HEK293T (cell line): ENCODE measurements around the gene ZNF57.
A peak's percentile ranks its signal among the peaks of the same experiment; 100 is the strongest.
"Not testable (repeated sequence)": the region's sequence is repeated elsewhere in the genome, so short reads cannot be mapped to it uniquely, and the experiment has no call there.

ENCODE experiments used
- CTCF ChIA-PET: fragments of 350-600 bp; formaldehyde crosslinking; extraction: SDS; loops from one replicate; lab custom pipeline; 2021; ENCODE audit warnings: antibody characterized with exemption, inconsistent platforms; lab: Yijun Ruan, JAX
- POLR2A ChIA-PET: fragments of 350-600 bp; formaldehyde crosslinking; extraction: SDS; loops from one replicate; lab custom pipeline; 2020; ENCODE audit warnings: antibody characterized with exemption, inconsistent platforms; lab: Yijun Ruan, JAX
- DNase-seq: peaks from one replicate; pipeline ENCODE4 v3.0.0; 2012; ENCODE audit warnings: mixed read lengths; ENCODE audit errors: extremely low spot score
- ARNT ChIP-seq: fragments of 450-650 bp; IDR thresholded peaks from 2 replicates; pipeline ENCODE4 v1.6.1; 2017; ENCODE audit warnings: mild to moderate bottlenecking
- BHLHE40 ChIP-seq: fragments of 450-650 bp; IDR thresholded peaks from 2 replicates; pipeline ENCODE4 v1.6.1; 2016; ENCODE audit warnings: mild to moderate bottlenecking, moderate library complexity, borderline replicate concordance
- CTBP1 ChIP-seq: fragments of 450-650 bp; IDR thresholded peaks from 2 replicates; pipeline ENCODE4 v1.6.1; 2016; ENCODE audit warnings: borderline replicate concordance
- ELF4 ChIP-seq: fragments of 450-650 bp; IDR thresholded peaks from 2 replicates; pipeline ENCODE4 v1.6.1; 2017; ENCODE audit warnings: antibody characterized with exemption
- FOXA1 ChIP-seq: fragments of 450-650 bp; IDR thresholded peaks from 2 replicates; pipeline ENCODE4 v1.6.1; 2016; ENCODE audit warnings: mild to moderate bottlenecking
- FOXK2 ChIP-seq: fragments of 450-650 bp; IDR thresholded peaks from 2 replicates; pipeline ENCODE4 v1.6.1; 2016; ENCODE audit warnings: mild to moderate bottlenecking
- FOXM1 ChIP-seq: fragments of 450-650 bp; IDR thresholded peaks from 2 replicates; pipeline ENCODE4 v1.6.1; 2017; ENCODE audit warnings: mild to moderate bottlenecking, borderline replicate concordance
- HDGF ChIP-seq: fragments of 450-650 bp; IDR thresholded peaks from 2 replicates; pipeline ENCODE4 v1.6.1; 2017; ENCODE audit warnings: antibody characterized with exemption, borderline replicate concordance
- L3MBTL2 ChIP-seq: fragments of 450-650 bp; conservative IDR thresholded peaks from 2 replicates; pipeline ENCODE4 v1.6.1; 2016; ENCODE audit warnings: mild to moderate bottlenecking
- LEF1 ChIP-seq: fragments of 450-650 bp; IDR thresholded peaks from 2 replicates; pipeline ENCODE4 v1.6.1; 2017; ENCODE audit warnings: mild to moderate bottlenecking, borderline replicate concordance
- NFRKB ChIP-seq: fragments of 450-650 bp; IDR thresholded peaks from 2 replicates; pipeline ENCODE4 v1.6.1; 2016; ENCODE audit warnings: mild to moderate bottlenecking, moderate library complexity
- SP1 ChIP-seq: fragments of 450-650 bp; IDR thresholded peaks from 2 replicates; pipeline ENCODE4 v1.6.1; 2017
- SUZ12 ChIP-seq: fragments of 450-650 bp; IDR thresholded peaks from 2 replicates; pipeline ENCODE4 v1.6.1; 2016; ENCODE audit warnings: mild to moderate bottlenecking
- TARDBP ChIP-seq: fragments of 450-650 bp; IDR thresholded peaks from 2 replicates; pipeline ENCODE4 v1.6.1; 2016
- ZNF384 ChIP-seq: fragments of 450-650 bp; IDR thresholded peaks from 2 replicates; pipeline ENCODE4 v1.6.1; 2016
- TF ChIP-seq, protein P1 (sequence below): fragments of 450-650 bp; IDR thresholded peaks from 2 replicates; pipeline ENCODE4 v1.6.1; 2016

The ZNF57 gene

DNA sequence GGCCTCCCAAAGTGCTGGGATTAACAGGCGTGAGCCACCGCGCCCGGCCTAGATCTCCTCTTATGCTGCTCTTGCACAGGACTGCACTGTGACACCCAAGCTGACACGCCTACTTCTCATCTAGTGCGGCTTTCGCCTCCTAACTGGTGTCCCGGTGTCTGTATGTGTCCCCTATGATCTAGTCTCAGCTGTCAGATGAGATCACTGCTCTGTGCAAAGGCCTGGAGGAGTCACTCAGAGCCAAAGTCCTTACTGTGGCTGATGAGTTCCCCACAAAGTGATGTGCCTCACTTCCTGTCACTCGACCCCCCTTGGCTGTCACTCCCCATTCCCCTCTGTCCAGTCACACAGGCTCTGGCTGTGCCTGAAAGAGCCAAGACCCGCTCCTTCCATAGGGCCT, 31.1 kb upstream of the ZNF57 start:
- TF ChIP-seq SUZ12 (no peak), FOXK2 (no peak), TARDBP (no peak), FOXA1 (no peak), BHLHE40 (no peak), CTBP1 (no peak), FOXM1 (no peak), LEF1 (no peak), NFRKB (no peak), ARNT (no peak), ELF4 (no peak), SP1 (no peak), L3MBTL2 (no peak), ZNF384 (no peak), HDGF (no peak)
- TF ChIP-seq, protein P1, sequence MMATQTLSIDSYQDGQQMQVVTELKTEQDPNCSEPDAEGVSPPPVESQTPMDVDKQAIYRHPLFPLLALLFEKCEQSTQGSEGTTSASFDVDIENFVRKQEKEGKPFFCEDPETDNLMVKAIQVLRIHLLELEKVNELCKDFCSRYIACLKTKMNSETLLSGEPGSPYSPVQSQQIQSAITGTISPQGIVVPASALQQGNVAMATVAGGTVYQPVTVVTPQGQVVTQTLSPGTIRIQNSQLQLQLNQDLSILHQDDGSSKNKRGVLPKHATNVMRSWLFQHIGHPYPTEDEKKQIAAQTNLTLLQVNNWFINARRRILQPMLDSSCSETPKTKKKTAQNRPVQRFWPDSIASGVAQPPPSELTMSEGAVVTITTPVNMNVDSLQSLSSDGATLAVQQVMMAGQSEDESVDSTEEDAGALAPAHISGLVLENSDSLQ = no peak
- CTCF ChIA-PET = interaction anchor here (0.6 kb wide), 1 partner anchor 1784 kb away, joined by 4 read pairs; no protein-coding TSS in a partner anchor

DNA sequence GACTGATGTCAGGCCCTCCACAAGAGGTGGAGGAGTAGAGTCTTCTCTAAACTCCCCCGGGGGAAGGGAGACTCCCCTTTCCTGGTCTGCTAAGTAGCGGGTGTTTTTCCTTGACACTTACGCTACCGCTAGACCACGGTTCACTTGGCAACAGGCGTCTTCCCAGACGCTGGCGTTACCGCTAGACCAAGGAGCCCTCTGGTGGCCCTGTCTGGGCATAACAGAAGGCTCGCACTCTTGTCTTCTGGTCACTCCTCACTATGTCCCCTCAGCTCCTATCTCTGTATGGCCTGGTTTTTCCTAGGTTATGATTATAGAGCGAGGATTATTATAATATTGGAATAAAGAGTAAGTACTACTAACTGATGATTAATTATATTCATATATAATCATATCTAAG, 28.6 kb upstream of the ZNF57 start:
- POLR2A ChIA-PET = interaction anchor here (1.5 kb wide), 1 partner anchor 79 kb away, joined by 3 read pairs; no protein-coding TSS in a partner anchor
- DNase-seq = not testable (repeated sequence)
- CTCF ChIA-PET = interaction anchor here (1.6 kb wide), 1 partner anchor 224 kb away, joined by 8 read pairs; no protein-coding TSS in a partner anchor

More for the DNA sequence above, 31.1 kb upstream of the ZNF57 start:
- POLR2A ChIA-PET = no interaction called here
- DNase-seq = no peak

DNA sequence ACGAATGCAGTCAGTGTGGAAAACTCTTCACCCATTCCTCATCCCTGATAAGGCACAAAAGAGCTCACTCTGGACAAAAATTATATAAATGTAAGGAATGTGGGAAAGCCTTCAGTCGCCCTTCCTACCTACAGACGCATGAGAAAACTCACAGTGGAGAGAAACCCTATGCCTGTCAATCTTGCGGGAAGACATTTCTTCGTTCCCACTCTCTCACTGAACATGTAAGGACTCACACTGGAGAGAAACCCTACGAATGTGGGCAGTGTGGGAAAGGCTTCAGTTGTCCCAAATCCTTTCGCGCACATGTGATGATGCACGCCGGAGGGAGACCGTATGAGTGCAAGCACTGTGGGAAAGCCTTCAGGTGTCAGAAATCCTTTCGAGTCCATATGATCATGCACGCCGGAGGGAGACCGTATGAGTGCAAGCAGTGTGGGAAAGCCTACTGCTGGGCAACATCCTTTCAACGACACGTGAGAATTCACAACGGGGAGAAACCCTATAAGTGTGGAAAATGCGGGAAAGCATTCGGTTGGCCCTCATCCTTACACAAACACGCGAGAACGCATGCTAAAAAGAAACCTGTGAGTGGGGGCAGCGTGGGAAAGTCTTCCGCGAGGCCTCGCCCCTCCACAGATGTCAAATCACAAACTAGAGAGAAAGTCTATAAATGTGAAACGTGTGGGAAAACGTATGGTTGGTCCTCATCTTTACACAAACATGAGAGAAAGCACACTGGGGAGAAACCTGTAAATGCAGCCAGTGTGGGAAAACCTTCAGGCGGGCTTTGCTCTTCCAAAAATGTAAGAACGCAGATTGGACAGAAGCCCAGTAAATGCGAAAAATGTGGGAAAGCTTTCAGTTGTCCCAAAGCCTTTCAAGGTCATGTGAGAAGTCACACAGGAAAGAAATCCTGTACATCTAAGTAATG, 23.1 kb upstream of the ZNF57 start:
- DNase-seq = no peak
- TF ChIP-seq, protein P1 = no peak
- no peak for TF ChIP-seq NFRKB
- TF ChIP-seq BHLHE40 = no peak
- CTCF ChIA-PET = no interaction called here
- POLR2A ChIA-PET = no interaction called here

DNA sequence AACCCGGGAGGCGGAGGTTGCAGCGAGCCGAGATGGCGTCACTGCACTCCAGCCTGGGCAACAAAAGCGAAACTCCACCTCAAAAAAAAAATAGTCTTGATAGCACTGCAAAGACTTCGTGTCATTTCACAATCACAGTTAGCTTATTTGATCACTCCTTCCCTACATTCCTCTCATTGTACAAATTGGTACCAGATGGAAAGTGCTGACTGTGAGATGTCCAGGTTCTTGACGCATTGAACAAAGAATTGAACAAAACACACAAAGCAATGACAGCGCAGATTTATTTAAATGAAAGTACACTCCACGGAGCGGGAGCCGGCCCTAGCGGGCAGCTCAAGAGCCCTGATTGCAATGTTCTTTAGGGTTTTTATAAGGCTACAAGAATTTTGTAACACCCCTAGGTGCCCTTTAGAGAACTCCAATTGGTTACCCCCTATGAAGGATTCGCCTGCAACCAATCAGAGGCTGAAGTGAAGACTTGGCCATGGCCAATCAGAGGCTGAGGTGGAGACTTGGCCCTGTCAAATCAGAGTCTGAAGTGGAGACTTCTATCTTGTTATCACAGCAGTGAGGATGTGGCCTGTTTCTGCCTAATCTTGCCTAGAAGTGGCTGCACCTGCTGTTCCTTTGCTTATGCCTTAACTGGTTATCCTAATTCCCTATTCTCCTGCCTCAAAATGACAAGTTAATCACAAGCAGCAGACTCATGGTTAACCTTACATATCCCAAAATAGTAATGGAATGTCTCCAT, 16.9 kb upstream of the ZNF57 start:
- no peak for DNase-seq
- no peak for TF ChIP-seq FOXK2
- no peak for TF ChIP-seq BHLHE40
- TF ChIP-seq ZNF384 = no peak
- no peak for TF ChIP-seq NFRKB
- TF ChIP-seq ARNT = no peak
- TF ChIP-seq ELF4 = no peak
- TF ChIP-seq L3MBTL2 = no peak
- ChIA-PET POLR2A (no interaction called here), CTCF (no interaction called here)

DNA sequence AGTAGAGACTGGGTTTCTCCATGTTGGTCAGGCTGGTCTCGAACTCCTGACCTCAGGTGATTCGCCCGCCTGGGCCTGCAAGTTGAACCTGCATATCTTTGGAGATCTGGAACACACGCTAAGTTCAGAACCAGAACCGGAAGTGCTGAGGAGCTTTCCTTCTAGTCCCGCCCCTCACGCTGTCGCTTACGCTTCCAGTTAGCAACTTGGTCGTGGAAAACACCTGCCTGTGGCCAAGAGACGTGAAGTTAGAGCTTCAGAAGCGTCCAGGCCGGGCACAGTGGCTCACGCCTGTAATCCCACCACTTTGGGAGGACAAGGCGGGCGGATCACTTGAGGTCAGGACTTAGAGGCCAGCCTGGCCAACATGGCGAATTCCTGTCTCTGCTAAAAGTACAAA, 15.0 kb upstream of the ZNF57 start:
- DNase-seq = no peak
- no peak for TF ChIP-seq LEF1
- TF ChIP-seq CTBP1 = no peak
- TF ChIP-seq NFRKB = no peak
- no peak for TF ChIP-seq SUZ12
- TF ChIP-seq SP1 = no peak
- no peak for TF ChIP-seq TARDBP
- TF ChIP-seq FOXM1 = no peak
- no peak for TF ChIP-seq ELF4
- no peak for TF ChIP-seq HDGF
- TF ChIP-seq L3MBTL2 = no peak
- no peak for TF ChIP-seq FOXA1
- TF ChIP-seq ARNT = no peak
- no peak for TF ChIP-seq FOXK2
- CTCF ChIA-PET = interaction anchor here (2.1 kb wide), 1 partner anchor 218 kb away, joined by 5 read pairs; no protein-coding TSS in a partner anchor
- POLR2A ChIA-PET = no interaction called here

DNA sequence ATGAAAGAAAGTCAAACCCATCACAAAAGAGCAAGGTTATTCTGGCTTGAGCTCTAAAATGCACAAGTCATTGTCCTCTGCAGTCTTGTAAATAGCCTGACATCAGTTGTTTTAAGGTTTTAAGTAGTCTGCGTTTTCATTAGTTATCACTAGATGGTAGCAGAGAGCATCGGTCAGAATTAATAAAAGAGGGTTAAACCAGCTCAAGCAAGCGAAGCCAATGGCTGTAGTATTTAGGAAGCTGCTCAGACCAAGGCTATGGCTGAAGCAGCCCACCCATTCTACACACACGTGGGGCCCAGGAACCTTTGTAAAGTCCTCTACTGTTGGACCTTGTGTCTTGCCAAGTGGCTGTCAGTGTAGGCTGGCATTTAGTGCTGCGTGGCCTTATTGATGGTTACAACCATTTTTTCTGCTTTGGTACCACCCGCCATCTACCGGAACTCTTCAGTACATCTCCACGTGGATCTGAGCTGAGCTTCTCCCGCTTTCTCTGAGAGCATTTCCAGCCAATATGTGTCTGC, 13.3 kb upstream of the ZNF57 start:
- TF ChIP-seq FOXM1 = no peak
- TF ChIP-seq CTBP1 = no peak
- peak; percentile 71 for TF ChIP-seq L3MBTL2
- TF ChIP-seq ELF4 = no peak
- no peak for TF ChIP-seq HDGF
- TF ChIP-seq, protein P1 = no peak
- POLR2A ChIA-PET = no interaction called here
- DNase-seq = peak; percentile 45
- CTCF ChIA-PET = interaction anchor here (0.6 to 2.1 kb wide), 8 partner anchors 13 to 216 kb away, joined by 3 to 6 read pairs (median 4); partner anchors contain the start of genes ZNF555 and ZNF57
